Uterus (tissue), 2 donors: ENCODE results near the gene VCX2.

ENCODE experiments used
- POLR2A ChIP-seq, 2 donors: fragments of 450-650 bp; IDR thresholded peaks; one replicate each; pipeline ENCODE4 v1.6.1; 2016; ENCODE audit warnings: antibody characterized with exemption in 2 of 2, mild to moderate bottlenecking in 1 of 2, moderate library complexity in 1 of 2
- TF ChIP-seq, protein P1 (sequence below), 4 experiments: fragments of 200-600 bp in 2 of 4; fragments of 450-650 bp in 2 of 4; sonication (generic) in 2 of 4; IDR thresholded peaks; one replicate each; pipeline ENCODE4 v1.5.1; 2016 to 2019; ENCODE audit warnings: antibody characterized with exemption in 4 of 4, mild to moderate bottlenecking in 2 of 4, moderate library complexity in 1 of 4

DNA sequence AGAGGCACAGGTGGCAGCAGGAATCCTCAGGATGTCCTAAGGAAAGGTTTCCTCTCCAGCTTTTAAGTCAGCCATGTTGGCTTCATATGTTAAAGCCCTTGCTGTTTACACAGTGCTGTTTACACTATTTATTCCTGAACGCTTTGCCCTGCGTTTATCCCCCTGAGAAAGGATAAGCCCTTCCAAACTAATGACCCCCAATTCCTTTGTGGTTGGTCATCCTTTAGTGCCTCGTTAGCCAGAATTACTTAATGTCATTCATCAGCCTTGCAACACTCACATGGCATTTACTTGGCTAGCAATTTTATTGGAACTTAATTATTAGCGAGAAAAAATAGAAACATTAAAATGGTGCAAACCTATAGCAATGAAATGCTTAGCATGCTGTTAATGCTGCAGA, 23.8 kb downstream of the VCX2 start:
- TF ChIP-seq, protein P1, sequence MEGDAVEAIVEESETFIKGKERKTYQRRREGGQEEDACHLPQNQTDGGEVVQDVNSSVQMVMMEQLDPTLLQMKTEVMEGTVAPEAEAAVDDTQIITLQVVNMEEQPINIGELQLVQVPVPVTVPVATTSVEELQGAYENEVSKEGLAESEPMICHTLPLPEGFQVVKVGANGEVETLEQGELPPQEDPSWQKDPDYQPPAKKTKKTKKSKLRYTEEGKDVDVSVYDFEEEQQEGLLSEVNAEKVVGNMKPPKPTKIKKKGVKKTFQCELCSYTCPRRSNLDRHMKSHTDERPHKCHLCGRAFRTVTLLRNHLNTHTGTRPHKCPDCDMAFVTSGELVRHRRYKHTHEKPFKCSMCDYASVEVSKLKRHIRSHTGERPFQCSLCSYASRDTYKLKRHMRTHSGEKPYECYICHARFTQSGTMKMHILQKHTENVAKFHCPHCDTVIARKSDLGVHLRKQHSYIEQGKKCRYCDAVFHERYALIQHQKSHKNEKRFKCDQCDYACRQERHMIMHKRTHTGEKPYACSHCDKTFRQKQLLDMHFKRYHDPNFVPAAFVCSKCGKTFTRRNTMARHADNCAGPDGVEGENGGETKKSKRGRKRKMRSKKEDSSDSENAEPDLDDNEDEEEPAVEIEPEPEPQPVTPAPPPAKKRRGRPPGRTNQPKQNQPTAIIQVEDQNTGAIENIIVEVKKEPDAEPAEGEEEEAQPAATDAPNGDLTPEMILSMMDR (IDR thresholded peaks at IDR 0.05): no peak
- TF ChIP-seq POLR2A (IDR thresholded peaks at IDR 0.05): no peak
